H9 (cell line): ENCODE data around the gene C10orf62. TPM values are rescaled to one million over a fixed set of nuclear protein-coding genes. Genes with fewer than 3 reads are reported as not detected.
"Not testable (repeated sequence)": the region's sequence is repeated elsewhere in the genome, so short reads cannot be mapped to it uniquely, and the experiment has no call there.

Experiments used
- DNase-seq: peaks from one replicate; pipeline ENCODE4 v3.0.0-alpha.2; 2017
- H2AFZ ChIP-seq: one replicate; pipeline ENCODE4 v1.6.1; 2013; ENCODE audit warnings: mild to moderate bottlenecking, low read length, control low read depth, moderate library complexity
- H2AK5ac ChIP-seq: 2 replicates; pipeline ENCODE4 v1.6.1; 2013; ENCODE audit warnings: low read length, control low read depth, mixed read lengths; ENCODE audit not compliant: insufficient read length
- H2BK120ac ChIP-seq: one replicate; pipeline ENCODE4 v1.6.1; 2013; ENCODE audit warnings: low read depth, mild to moderate bottlenecking, low read length, control low read depth, inconsistent platforms; ENCODE audit not compliant: poor library complexity, severe bottlenecking
- H2BK12ac ChIP-seq: 2 replicates; pipeline ENCODE4 v1.6.1; 2013; ENCODE audit warnings: low read length, control low read depth, mixed read lengths, low read depth; ENCODE audit not compliant: insufficient read length
- H2BK15ac ChIP-seq: 2 replicates; pipeline ENCODE4 v1.6.1; 2013; ENCODE audit warnings: low read depth, low read length, control low read depth
- H2BK20ac ChIP-seq: one replicate; pipeline ENCODE4 v1.6.1; 2013; ENCODE audit warnings: low read depth, mild to moderate bottlenecking, low read length, control low read depth, inconsistent platforms; ENCODE audit not compliant: poor library complexity, severe bottlenecking
- H2BK5ac ChIP-seq: 2 replicates; pipeline ENCODE4 v1.6.1; 2013; ENCODE audit warnings: low read length, control low read depth, mixed read lengths; ENCODE audit not compliant: insufficient read length
- H3K14ac ChIP-seq: 2 replicates; pipeline ENCODE4 v1.6.1; 2013; ENCODE audit warnings: low read length, control low read depth; ENCODE audit not compliant: insufficient read depth
- H3K18ac ChIP-seq: 2 replicates; pipeline ENCODE4 v1.6.1; 2013; ENCODE audit warnings: low read depth, mild to moderate bottlenecking, mixed read lengths, low read length, control low read depth; ENCODE audit not compliant: insufficient read length
- H3K23ac ChIP-seq: 2 replicates; pipeline ENCODE4 v1.6.1; 2013; ENCODE audit warnings: low read length, control low read depth, mixed read lengths, low read depth; ENCODE audit not compliant: insufficient read length
- H3K23me2 ChIP-seq: 2 replicates; pipeline ENCODE4 v1.6.1; 2013; ENCODE audit warnings: low read depth, mild to moderate bottlenecking, mixed read lengths, low read length, control low read depth; ENCODE audit not compliant: insufficient read length, poor library complexity, severe bottlenecking
- H3K27ac ChIP-seq: 2 replicates; pipeline ENCODE4 v1.5.1; 2013; ENCODE audit warnings: low read length, control low read depth, mixed read lengths, low read depth; ENCODE audit not compliant: insufficient read length
- H3K27me3 ChIP-seq: 2 replicates; pipeline ENCODE4 v1.6.1; 2013; ENCODE audit warnings: low read length, control low read depth, inconsistent platforms; ENCODE audit not compliant: insufficient read depth
- H3K4ac ChIP-seq: 2 replicates; pipeline ENCODE4 v1.6.1; 2013; ENCODE audit warnings: low read depth, mild to moderate bottlenecking, control low read depth, inconsistent platforms, low read length, moderate library complexity
- H3K4me1 ChIP-seq: 2 replicates; pipeline ENCODE4 v1.6.1; 2013; ENCODE audit warnings: low read length, control low read depth, inconsistent platforms; ENCODE audit not compliant: insufficient read depth
- H3K4me2 ChIP-seq: 2 replicates; pipeline ENCODE4 v1.6.1; 2013; ENCODE audit warnings: low read length, control low read depth, mixed read lengths; ENCODE audit not compliant: insufficient read length, insufficient read depth
- H3K56ac ChIP-seq: 2 replicates; pipeline ENCODE4 v1.6.1; 2013; ENCODE audit warnings: low read depth, mild to moderate bottlenecking, mixed read lengths, low read length, control low read depth; ENCODE audit not compliant: insufficient read length
- H3K79me1 ChIP-seq: 2 replicates; pipeline ENCODE4 v1.6.1; 2013; ENCODE audit warnings: low read depth, mild to moderate bottlenecking, moderate library complexity, low read length, control low read depth, inconsistent platforms; ENCODE audit not compliant: insufficient read depth, poor library complexity, severe bottlenecking
- H3K79me2 ChIP-seq: 2 replicates; pipeline ENCODE4 v1.6.1; 2013; ENCODE audit warnings: low read length, control low read depth, inconsistent platforms; ENCODE audit not compliant: insufficient read depth
- H3K9ac ChIP-seq: 2 replicates; pipeline ENCODE4 v1.6.1; 2013; ENCODE audit warnings: low read length, control low read depth, mixed read lengths; ENCODE audit not compliant: insufficient read length; ENCODE audit errors: extremely low read depth
- H3K9me3 ChIP-seq: one replicate; pipeline ENCODE4 v1.6.1; 2013; ENCODE audit warnings: low read depth, low read length, inconsistent platforms; ENCODE audit not compliant: control insufficient read depth
- H3T11ph ChIP-seq: one replicate; pipeline ENCODE4 v1.6.1; 2013; ENCODE audit warnings: mild to moderate bottlenecking, low read length, control low read depth, inconsistent platforms
- H4K20me1 ChIP-seq: one replicate; pipeline ENCODE4 v1.6.1; 2013; ENCODE audit not compliant: control insufficient read depth, insufficient read length, insufficient read depth
- H4K5ac ChIP-seq: 2 replicates; pipeline ENCODE4 v1.6.1; 2013; ENCODE audit warnings: low read depth, mild to moderate bottlenecking, mixed read lengths, low read length, control low read depth; ENCODE audit not compliant: insufficient read length
- H4K8ac ChIP-seq: replicated peaks from 2 replicates; pipeline ENCODE4 v1.6.1; 2013; ENCODE audit warnings: low read length, control low read depth, mixed read lengths, low read depth; ENCODE audit not compliant: insufficient read length
- H4K91ac ChIP-seq: 2 replicates; pipeline ENCODE4 v1.6.1; 2013; ENCODE audit warnings: low read depth, mild to moderate bottlenecking, moderate library complexity, mixed read lengths, low read length, control low read depth; ENCODE audit not compliant: insufficient read length
- H3K27ac Mint-ChIP-seq, 3 experiments: 2 replicates in 2 of 3; 3 replicates in 1 of 3; pipeline ENCODE4 v1.8.0; 2020 to 2021; ENCODE audit warnings: mixed read lengths in 3 of 3, mild to moderate bottlenecking in 1 of 3, moderate library complexity in 1 of 3
- H3K27me3 Mint-ChIP-seq: 2 replicates; pipeline ENCODE4 v1.8.0; 2021; ENCODE audit warnings: low read depth, mild to moderate bottlenecking, moderate library complexity, mixed read lengths
- H3K36me3 Mint-ChIP-seq, 3 experiments: 2 replicates in 2 of 3; 3 replicates in 1 of 3; pipeline ENCODE4 v1.8.0; 2020 to 2021; ENCODE audit warnings: low read depth in 3 of 3, mixed read lengths in 3 of 3; ENCODE audit not compliant: insufficient read depth in 1 of 3
- H3K4me1 Mint-ChIP-seq, 2 experiments: 2 replicates each; pipeline ENCODE4 v1.8.0; 2020; ENCODE audit warnings: mixed read lengths in 2 of 2
- H3K4me3 Mint-ChIP-seq, 2 experiments: 2 replicates in 1 of 2; 3 replicates in 1 of 2; pipeline ENCODE4 v1.8.0; 2020 to 2021; ENCODE audit warnings: mild to moderate bottlenecking in 2 of 2, mixed read lengths in 2 of 2, moderate library complexity in 1 of 2
- H3K9me3 Mint-ChIP-seq, 2 experiments: 2 replicates in 1 of 2; 3 replicates in 1 of 2; pipeline ENCODE4 v1.8.0; 2020; ENCODE audit warnings: mild to moderate bottlenecking in 2 of 2, mixed read lengths in 2 of 2, moderate library complexity in 1 of 2
- CTCF ChIP-seq: fragments of 200-600 bp; sonication (generic); conservative IDR thresholded peaks from 3 replicates; pipeline ENCODE4 v1.8.0; 2021; ENCODE audit warnings: antibody characterized with exemption, mild to moderate bottlenecking
- WGBS: extraction: QIAGEN DNeasy Blood & Tissue Kit; methylation state at CpG from one replicate; pipeline ENCODE4 v1.1.7; 2013; ENCODE audit warnings: missing lambda C conversion rate, low lambda C conversion rate, mixed read lengths; ENCODE audit not compliant: insufficient read length; ENCODE audit errors: extremely low coverage; 5-methylcytosine and 5-hydroxymethylcytosine counted together
- total RNA-seq: library from RNA; stranded (reverse); gene quantifications from 2 replicates; pipeline ENCODE4 v1.2.1, GENCODE V29; 2021

C10orf62 gene
- total RNA-seq, 1 experiment from 2014 or later, result 0.31 TPM

GRCh38 chr10:97575127-97575668, 14.3 kb upstream of the C10orf62 start:
- no peak overlapping the region for H3K14ac ChIP-seq
- H3K23ac ChIP-seq, result no peak overlapping the region
- H3K23me2 ChIP-seq, result no peaks in the 10 kb centered on the region
- H3K4ac ChIP-seq, result no peak overlapping the region
- Mint-ChIP-seq H3K4me3 (no peak overlapping the region), H3K27me3 (no peaks in the 10 kb centered on the region), H3K27ac (peak overlapping the region in 1 of 3 experiments; percentile 31; a peak in 1 of 7 replicates), H3K4me1 (peaks cover 11 to 13% of the 10 kb centered on the region in 2 experiments), H3K9me3 (no peaks in the 10 kb centered on the region), H3K36me3 (peaks cover 0 to 5% (median 0%) of the 10 kb centered on the region in 3 experiments; a peak in 2 of 7 replicates)
- no peak overlapping the region for H4K8ac ChIP-seq
- H3K27ac ChIP-seq, result no peak overlapping the region
- no peak for TF ChIP-seq CTCF
- no peaks in the 10 kb centered on the region for H3K79me2 ChIP-seq
- no peak overlapping the region for H2BK12ac ChIP-seq
- H3K27me3 ChIP-seq, result no peaks in the 10 kb centered on the region
- no peak overlapping the region for H2BK120ac ChIP-seq
- H3K9me3 ChIP-seq, result no peaks in the 10 kb centered on the region
- DNase-seq, result no peak
- no peak overlapping the region for H2AFZ ChIP-seq
- no peak overlapping the region for H4K91ac ChIP-seq
- no peak overlapping the region for H2BK20ac ChIP-seq
- no peaks in the 10 kb centered on the region for H4K20me1 ChIP-seq
- no peak overlapping the region for H3K9ac ChIP-seq
- no peaks in the 10 kb centered on the region for H3K4me1 ChIP-seq
- no peak overlapping the region for H3K56ac ChIP-seq
- no peaks in the 10 kb centered on the region for H3K79me1 ChIP-seq
- no CpG with 5 or more reads among the region's 6 CpGs for WGBS
- H2BK15ac ChIP-seq, result no peak overlapping the region
- H2BK5ac ChIP-seq, result no peak overlapping the region
- no peak overlapping the region for H3K18ac ChIP-seq
- H3K4me2 ChIP-seq, result no peak overlapping the region
- H2AK5ac ChIP-seq, result no peak overlapping the region
- H3T11ph ChIP-seq, result no peak overlapping the region
- H4K5ac ChIP-seq, result no peak overlapping the region

GRCh38 chr10:97576487-97576886, 13.0 kb upstream of the C10orf62 start:
- not testable (repeated sequence) for H3K4me3 Mint-ChIP-seq, H4K91ac ChIP-seq, H2AFZ ChIP-seq, H3K23ac ChIP-seq, H3K4ac ChIP-seq, H3K79me1 ChIP-seq, H3K4me2 ChIP-seq, H3K9me3 Mint-ChIP-seq, H3K27me3 Mint-ChIP-seq, H3T11ph ChIP-seq, H3K23me2 ChIP-seq, H3K56ac ChIP-seq, H4K20me1 ChIP-seq, H3K14ac ChIP-seq, H3K18ac ChIP-seq, H3K9ac ChIP-seq, H2BK120ac ChIP-seq, H4K8ac ChIP-seq, H2BK12ac ChIP-seq, H2BK5ac ChIP-seq, H2AK5ac ChIP-seq, H2BK20ac ChIP-seq, H4K5ac ChIP-seq, H3K4me1 ChIP-seq, H3K9me3 ChIP-seq, DNase-seq, H3K79me2 ChIP-seq, H3K27ac ChIP-seq, H3K36me3 Mint-ChIP-seq, H2BK15ac ChIP-seq, H3K27me3 ChIP-seq
- Mint-ChIP-seq H3K4me1 (peaks cover 11 to 13% of the 10 kb centered on the region in 2 experiments), H3K27ac (peak overlapping the region in 1 of 3 experiments; percentile 11; a peak in 1 of 7 replicates)
- WGBS, result no CpG with 5 or more reads among the region's 5 CpGs
